ENCODE measurements around the gene MAFG.
A peak's percentile ranks its signal among the peaks of the same experiment; 100 is the strongest.

Gene MAFG

DNA sequence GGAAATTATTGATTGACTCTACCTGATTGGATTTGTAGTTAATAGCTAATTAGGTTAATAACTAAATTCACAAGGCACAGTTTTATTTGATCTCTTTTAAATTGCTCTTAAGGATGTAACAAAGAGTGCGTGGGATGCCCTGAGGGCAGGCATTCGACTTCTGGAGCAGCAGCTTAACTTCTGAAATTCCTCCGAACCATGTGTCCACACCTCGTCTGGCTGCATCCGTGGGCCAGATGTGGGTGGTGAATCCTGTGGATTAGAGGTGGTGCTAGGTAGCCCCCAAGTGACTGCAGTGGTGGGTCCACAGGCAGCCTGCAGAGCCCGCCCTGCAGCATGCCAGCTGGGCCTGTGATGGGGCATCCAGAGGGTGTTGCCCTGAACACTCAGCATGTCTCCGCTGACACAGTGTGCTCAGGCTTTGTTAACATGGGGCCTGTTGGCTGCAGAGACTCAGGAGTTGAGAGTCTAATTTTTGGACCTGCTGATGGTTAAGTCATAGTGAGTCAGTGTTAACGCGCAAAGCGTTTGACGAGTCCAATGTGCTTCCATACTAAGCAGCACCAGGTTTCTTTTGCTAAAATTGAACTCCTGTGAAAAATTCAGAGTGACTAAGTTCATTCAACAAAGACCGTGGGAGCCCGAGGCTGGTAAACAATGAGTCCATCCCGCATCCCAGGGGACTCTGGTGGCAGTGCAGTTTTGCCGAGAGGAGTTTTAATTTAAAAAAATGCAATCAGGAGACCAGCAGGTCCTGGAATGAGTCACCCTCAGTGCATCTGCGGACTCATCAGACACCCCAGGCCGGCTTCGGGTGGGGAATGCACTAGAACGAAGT, 29.3 kb downstream of the MAFG start:
- Histone ChIP-seq H3K4me2 (ENCODE audit: low read length) (no peak overlapping the region), H3K79me2 (no peaks in the 10 kb centered on the region), H3K4me1 (no peaks in the 10 kb centered on the region), H3K27ac (no peak overlapping the region), H2AFZ (no peak overlapping the region), H3K9me3 (ENCODE audit: control insufficient read depth, low read length) (no peaks in the 10 kb centered on the region), H3K4me3 (ENCODE audit: low read depth, low read length) (no peak overlapping the region), H3K27me3 (ENCODE audit: control insufficient read depth, insufficient read depth, low read length) (no peaks in the 10 kb centered on the region), H3K9ac (no peak overlapping the region), H3K36me3 (ENCODE audit: control insufficient read depth, insufficient read depth, low read length) (no peaks in the 10 kb centered on the region)
- TF ChIP-seq, protein P1, sequence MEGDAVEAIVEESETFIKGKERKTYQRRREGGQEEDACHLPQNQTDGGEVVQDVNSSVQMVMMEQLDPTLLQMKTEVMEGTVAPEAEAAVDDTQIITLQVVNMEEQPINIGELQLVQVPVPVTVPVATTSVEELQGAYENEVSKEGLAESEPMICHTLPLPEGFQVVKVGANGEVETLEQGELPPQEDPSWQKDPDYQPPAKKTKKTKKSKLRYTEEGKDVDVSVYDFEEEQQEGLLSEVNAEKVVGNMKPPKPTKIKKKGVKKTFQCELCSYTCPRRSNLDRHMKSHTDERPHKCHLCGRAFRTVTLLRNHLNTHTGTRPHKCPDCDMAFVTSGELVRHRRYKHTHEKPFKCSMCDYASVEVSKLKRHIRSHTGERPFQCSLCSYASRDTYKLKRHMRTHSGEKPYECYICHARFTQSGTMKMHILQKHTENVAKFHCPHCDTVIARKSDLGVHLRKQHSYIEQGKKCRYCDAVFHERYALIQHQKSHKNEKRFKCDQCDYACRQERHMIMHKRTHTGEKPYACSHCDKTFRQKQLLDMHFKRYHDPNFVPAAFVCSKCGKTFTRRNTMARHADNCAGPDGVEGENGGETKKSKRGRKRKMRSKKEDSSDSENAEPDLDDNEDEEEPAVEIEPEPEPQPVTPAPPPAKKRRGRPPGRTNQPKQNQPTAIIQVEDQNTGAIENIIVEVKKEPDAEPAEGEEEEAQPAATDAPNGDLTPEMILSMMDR (IDR thresholded peaks at IDR 0.05), result no peak

DNA sequence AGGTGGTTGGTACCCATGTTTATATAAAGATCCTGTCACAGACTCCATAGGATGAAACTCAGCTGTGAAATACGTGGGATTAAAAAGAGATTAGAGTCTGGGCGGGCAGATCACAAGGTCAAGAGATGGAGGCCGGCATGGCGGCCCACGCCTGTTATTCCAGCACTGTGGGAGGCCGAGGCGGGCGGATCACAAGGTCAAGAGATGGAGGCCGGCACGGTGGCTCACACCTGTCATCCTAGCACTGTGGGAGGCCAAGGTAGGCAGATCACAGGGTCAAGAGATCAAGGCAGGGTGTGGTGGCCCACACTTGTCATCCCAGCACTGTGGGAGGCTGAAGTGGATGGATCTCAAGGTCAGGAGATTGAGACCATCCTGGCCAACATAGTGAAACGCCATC, 32.1 kb downstream of the MAFG start:
- Histone ChIP-seq H3K4me2 (ENCODE audit: low read length) (no peak overlapping the region), H3K4me3 (ENCODE audit: low read depth, low read length) (no peak overlapping the region), H3K27me3 (ENCODE audit: control insufficient read depth, insufficient read depth, low read length) (no peaks in the 10 kb centered on the region), H3K27ac (no peak overlapping the region), H3K9me3 (ENCODE audit: control insufficient read depth, low read length) (no peaks in the 10 kb centered on the region), H3K4me1 (peaks cover 6% of the 10 kb centered on the region), H3K36me3 (ENCODE audit: control insufficient read depth, insufficient read depth, low read length) (no peaks in the 10 kb centered on the region), H3K9ac (no peak overlapping the region), H3K79me2 (peaks cover 8% of the 10 kb centered on the region), H2AFZ (no peak overlapping the region)
- TF ChIP-seq, protein P1 (IDR thresholded peaks at IDR 0.05), result no peak

- H3K27ac ChIP-seq, result no peak overlapping the region
- H3K36me3 ChIP-seq (ENCODE audit: control insufficient read depth, insufficient read depth, low read length), result no peaks in the 10 kb centered on the region
- H3K79me2 ChIP-seq, result peaks cover 15% of the 10 kb centered on the region
- no peak overlapping the region for H3K9ac ChIP-seq
- no peaks in the 10 kb centered on the region for H3K9me3 ChIP-seq (ENCODE audit: control insufficient read depth, low read length)
- H3K4me3 ChIP-seq (ENCODE audit: low read depth, low read length), result peak overlapping the region; percentile 54
- H3K4me2 ChIP-seq (ENCODE audit: low read length), result no peak overlapping the region
- TF ChIP-seq, protein P1 (IDR thresholded peaks at IDR 0.05), result no peak
- H3K27me3 ChIP-seq (ENCODE audit: control insufficient read depth, insufficient read depth, low read length), result no peaks in the 10 kb centered on the region
- peaks cover 12% of the 10 kb centered on the region for H3K4me1 ChIP-seq
- H2AFZ ChIP-seq, result no peak overlapping the region
Observed at GRCh38 chr17:81891303-81891552, 36.3 kb downstream of the MAFG start.

DNA sequence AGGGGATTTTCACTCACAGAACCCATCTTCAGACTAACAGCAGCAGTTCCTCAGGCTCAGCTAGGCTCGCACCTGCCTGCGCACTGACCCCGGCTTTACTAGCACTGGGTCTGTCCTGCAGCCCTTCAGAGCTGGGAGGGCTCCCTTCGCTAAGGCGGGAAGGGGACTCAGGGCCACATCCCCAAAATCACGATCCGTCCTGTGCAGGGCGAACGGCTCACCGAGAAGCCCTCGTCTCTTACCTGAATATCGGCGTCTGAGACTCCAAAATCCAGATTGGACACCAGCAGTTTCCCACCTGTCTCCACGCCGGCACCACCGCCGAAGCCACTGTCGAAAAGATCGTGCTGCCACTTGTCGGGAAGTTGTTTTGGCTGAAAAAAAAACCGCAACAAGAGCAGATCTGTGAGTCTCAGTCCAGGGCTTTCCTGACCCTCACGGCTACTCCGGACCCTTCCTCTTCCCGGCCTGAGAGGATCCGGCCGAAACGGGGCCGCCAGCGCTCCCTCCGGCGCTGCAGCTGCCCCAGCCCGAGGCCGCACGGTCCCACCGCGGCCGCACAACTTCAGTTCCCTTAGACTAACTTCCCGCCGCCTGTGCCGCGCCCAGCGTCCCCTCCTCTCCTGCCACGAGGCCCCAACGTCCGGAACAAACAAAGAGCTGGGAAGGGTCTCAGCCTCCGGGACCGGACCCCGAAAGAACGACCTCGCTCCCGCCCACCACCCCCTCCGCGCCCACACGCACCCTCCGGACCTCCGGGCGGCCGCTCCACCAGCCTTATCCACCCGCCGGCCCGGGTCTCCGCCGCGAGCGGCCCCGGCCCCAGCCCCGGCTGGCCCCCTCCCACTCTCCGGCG, 36.9 kb downstream of the MAFG start:
- Histone ChIP-seq H3K79me2 (peaks cover 15% of the 10 kb centered on the region), H2AFZ (no peak overlapping the region), H3K27ac (no peak overlapping the region), H3K27me3 (ENCODE audit: control insufficient read depth, insufficient read depth, low read length) (no peaks in the 10 kb centered on the region), H3K4me1 (peaks cover 12% of the 10 kb centered on the region), H3K9me3 (ENCODE audit: control insufficient read depth, low read length) (no peaks in the 10 kb centered on the region), H3K36me3 (ENCODE audit: control insufficient read depth, insufficient read depth, low read length) (no peaks in the 10 kb centered on the region), H3K9ac (peak overlapping the region; percentile 33), H3K4me3 (ENCODE audit: low read depth, low read length) (peak overlapping the region; percentile 54), H3K4me2 (ENCODE audit: low read length) (peak overlapping the region; percentile 62)
- TF ChIP-seq, protein P1 (IDR thresholded peaks at IDR 0.05), result no peak
